ENCODE measurements around the gene TMEM120B. TPM values are rescaled to one million over a fixed set of nuclear protein-coding genes. Genes with fewer than 3 reads are reported as not detected.
A peak's percentile ranks its signal among the peaks of the same experiment; 100 is the strongest.
"Not testable (repeated sequence)": the region's sequence is repeated elsewhere in the genome, so short reads cannot be mapped to it uniquely, and the experiment has no call there.

The TMEM120B gene
- total and polyA plus RNA-seq, 7 donors: 11.0 to 29.7 (median 12.7) TPM

GRCh38 chr12:121755591-121755990 lies 43.0 kb downstream of the TMEM120B start:
- no peak for DNase-seq
- ATAC-seq: no peak
- H3K27ac ChIP-seq: no peak overlapping the region
- peaks cover 0 to 17% of the 10 kb centered on the region in 2 donors for H3K36me3 ChIP-seq (ENCODE audit: insufficient read depth in 1 of 2, low read depth in 1 of 2)
- peaks cover 13% of the 10 kb centered on the region for H3K4me1 ChIP-seq
- no peaks in the 10 kb centered on the region for H3K9me3 ChIP-seq
- WGBS, 3 donors: 87 to 97% (median 92%) methylated on average over 3 of the region's 3 CpGs
- H3K27me3 ChIP-seq (ENCODE audit: insufficient read depth in 3 of 3, low read length in 2 of 3): no peaks in the 10 kb centered on the region
- no peak for TF ChIP-seq CTCF (IDR thresholded peaks at IDR 0.05)
- no peak overlapping the region for H3K4me3 ChIP-seq
- intact Hi-C loops (cut with DNase I): no loop called here

- intact Hi-C loops (cut with DNase I); H3K27me3 ChIP-seq (ENCODE audit: insufficient read depth in 3 of 3, low read length in 2 of 3); ATAC-seq; H3K27ac ChIP-seq; H3K9me3 ChIP-seq; H3K4me3 ChIP-seq; DNase-seq: not testable (repeated sequence)
- WGBS, 3 donors: 96 to 97% (median 97%) methylated on average over 16 to 22 of the region's 22 CpGs
- H3K4me1 ChIP-seq: peaks cover 27% of the 10 kb centered on the region
- H3K36me3 ChIP-seq (ENCODE audit: insufficient read depth in 1 of 2, low read depth in 1 of 2): peaks cover 0 to 15% of the 10 kb centered on the region in 2 donors
Observed at GRCh38 chr12:121758536-121758935, 46.0 kb downstream of the TMEM120B start.

GRCh38 chr12:121762269-121762668 lies 49.7 kb downstream of the TMEM120B start:
- DNase-seq (peak in 1 of 2 donors; percentile 74), ATAC-seq (peak; percentile 76 to 93 (median 87))
- 40 to 47% (median 41%) methylated on average over 6 of the region's 6 CpGs for WGBS, 3 donors
- peaks cover 28% of the 10 kb centered on the region for H3K4me1 ChIP-seq
- no peaks in the 10 kb centered on the region for H3K9me3 ChIP-seq
- TF ChIP-seq CTCF (IDR thresholded peaks at IDR 0.05): no peak
- H3K36me3 ChIP-seq (ENCODE audit: insufficient read depth in 1 of 2, low read depth in 1 of 2): peaks cover 0 to 20% of the 10 kb centered on the region in 2 donors
- no peaks in the 10 kb centered on the region for H3K27me3 ChIP-seq (ENCODE audit: insufficient read depth in 3 of 3, low read length in 2 of 3)
- H3K27ac ChIP-seq: peak overlapping the region; percentile 72
- intact Hi-C loops (cut with DNase I): no loop called here
- no peak overlapping the region for H3K4me3 ChIP-seq

DNA sequence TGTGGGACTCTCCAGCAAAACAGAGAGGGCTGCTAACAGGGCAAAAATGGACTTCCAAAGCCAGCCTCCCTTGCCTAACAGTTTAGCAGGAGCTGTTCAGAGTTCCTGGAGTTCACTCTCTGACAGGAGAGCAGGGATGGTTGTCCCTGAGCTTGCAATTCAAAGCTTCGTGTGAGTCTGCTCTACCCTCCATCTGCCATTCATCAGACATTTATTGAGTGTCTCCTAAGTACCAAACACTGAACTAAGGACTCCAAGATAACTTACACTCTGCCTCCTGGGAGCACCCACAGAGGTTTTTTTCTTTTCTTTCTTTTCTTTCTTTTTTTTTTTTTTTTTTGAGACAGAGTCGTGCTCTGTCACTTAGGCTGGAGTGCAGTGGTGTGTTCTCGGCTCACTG lies 52.3 kb downstream of the TMEM120B start:
- WGBS, 3 donors: 90 to 95% (median 93%) methylated on average over 3 of the region's 3 CpGs
- Histone ChIP-seq H3K27ac (no peak overlapping the region), H3K4me1 (peaks cover 39% of the 10 kb centered on the region), H3K36me3 (ENCODE audit: insufficient read depth in 1 of 2, low read depth in 1 of 2) (peaks cover 0 to 11% of the 10 kb centered on the region in 2 donors), H3K4me3 (no peak overlapping the region), H3K27me3 (ENCODE audit: insufficient read depth in 3 of 3, low read length in 2 of 3) (no peaks in the 10 kb centered on the region), H3K9me3 (no peaks in the 10 kb centered on the region)
- intact Hi-C loops (cut with DNase I): no loop called here
- no peak for TF ChIP-seq CTCF (IDR thresholded peaks at IDR 0.05)
- no peak for ATAC-seq
- no peak for DNase-seq

DNA sequence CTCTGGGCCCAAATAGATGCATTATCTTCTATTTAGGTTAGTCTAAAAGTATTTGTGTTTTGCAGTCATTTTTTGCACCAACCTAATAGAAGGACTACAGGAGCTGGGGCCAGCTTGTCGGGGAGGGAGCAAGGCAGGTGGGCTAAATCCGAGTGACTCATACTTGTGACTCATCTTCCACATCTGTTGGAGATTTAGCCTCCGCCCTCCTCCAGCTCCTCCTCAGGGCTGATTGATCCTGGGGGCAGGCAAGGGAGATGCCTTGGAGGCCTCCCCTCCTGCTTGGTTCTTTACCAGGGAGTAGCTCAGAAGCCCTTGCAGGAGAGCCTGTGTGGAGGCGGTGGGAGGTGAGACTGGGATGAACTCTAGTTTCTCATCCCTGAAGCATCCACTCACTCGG lies 53.0 kb downstream of the TMEM120B start:
- no peak for DNase-seq
- intact Hi-C loops (cut with DNase I): no loop called here
- no peak for TF ChIP-seq CTCF (IDR thresholded peaks at IDR 0.05)
- peak overlapping the region; percentile 41 for H3K27ac ChIP-seq
- H3K4me1 ChIP-seq: peaks cover 39% of the 10 kb centered on the region
- H3K36me3 ChIP-seq (ENCODE audit: insufficient read depth in 1 of 2, low read depth in 1 of 2): peaks cover 0 to 9% of the 10 kb centered on the region in 2 donors
- H3K9me3 ChIP-seq: no peaks in the 10 kb centered on the region
- H3K27me3 ChIP-seq (ENCODE audit: insufficient read depth in 3 of 3, low read length in 2 of 3): no peaks in the 10 kb centered on the region
- WGBS, 3 donors: 55 to 75% (median 71%) methylated on average over 5 of the region's 5 CpGs
- peak in 3 of 4 donors; percentile 25 to 38 (median 29) for ATAC-seq
- H3K4me3 ChIP-seq: no peak overlapping the region
